HG03565 (cell line): ENCODE results near the gene CNNM2.
"Not testable (repeated sequence)": the region's sequence is repeated elsewhere in the genome, so short reads cannot be mapped to it uniquely, and the experiment has no call there.

Experiments
- ATAC-seq: cut with Tn5 transposase; IDR thresholded peaks from one replicate; pipeline ENCODE4 v1.9.1; 2021; ENCODE audit warnings: mild to moderate bottlenecking, moderate library complexity; ENCODE audit not compliant: unreplicated experiment

CNNM2 gene

GRCh38 chr10:103021900-103022293 lies 103.8 kb downstream of the CNNM2 start:
- ATAC-seq, result no peak

GRCh38 chr10:103025696-103026095 lies 107.6 kb downstream of the CNNM2 start:
- no peak for ATAC-seq

- ATAC-seq, result no peak
Observed at GRCh38 chr10:103038570-103038969, 120.5 kb downstream of the CNNM2 start.

- no peak for ATAC-seq
Observed at GRCh38 chr10:103040418-103040817, 122.3 kb downstream of the CNNM2 start.

GRCh38 chr10:103041391-103041790 lies 123.3 kb downstream of the CNNM2 start:
- no peak for ATAC-seq

GRCh38 chr10:103042129-103042528 lies 124.0 kb downstream of the CNNM2 start:
- ATAC-seq, result no peak

- ATAC-seq, result no peak
Observed at GRCh38 chr10:103042908-103043307, 124.8 kb downstream of the CNNM2 start.

- ATAC-seq, result no peak
Observed at GRCh38 chr10:103044942-103045489, 126.9 kb downstream of the CNNM2 start.

- ATAC-seq, result no peak
Observed at GRCh38 chr10:103045961-103046360, 127.9 kb downstream of the CNNM2 start.

- no peak for ATAC-seq
Observed at GRCh38 chr10:103047381-103047780, 129.3 kb downstream of the CNNM2 start.

GRCh38 chr10:103049237-103049636 lies 131.1 kb downstream of the CNNM2 start:
- ATAC-seq, result no peak

GRCh38 chr10:103053659-103054581 lies 135.8 kb downstream of the CNNM2 start:
- ATAC-seq, result peak; percentile 59

GRCh38 chr10:103054621-103055020 lies 136.5 kb downstream of the CNNM2 start:
- no peak for ATAC-seq

GRCh38 chr10:103055105-103055504 lies 137.0 kb downstream of the CNNM2 start:
- no peak for ATAC-seq

- no peak for ATAC-seq
Observed at GRCh38 chr10:103058034-103058433, 139.9 kb downstream of the CNNM2 start.

GRCh38 chr10:103060575-103060974 lies 142.5 kb downstream of the CNNM2 start:
- ATAC-seq, result no peak

- ATAC-seq, result no peak
Observed at GRCh38 chr10:103062854-103063590, 144.9 kb downstream of the CNNM2 start.

- ATAC-seq, result no peak
Observed at GRCh38 chr10:103064956-103065355, 146.9 kb downstream of the CNNM2 start.

GRCh38 chr10:103066141-103067098 lies 148.3 kb downstream of the CNNM2 start:
- ATAC-seq, result no peak

- ATAC-seq, result not testable (repeated sequence)
Observed at GRCh38 chr10:103067099-103067477, 149.0 kb downstream of the CNNM2 start.

- ATAC-seq, result no peak
Observed at GRCh38 chr10:103067484-103067883, 149.4 kb downstream of the CNNM2 start.
